ENCODE measurements around the gene SUGCT.

Gene SUGCT

GRCh38 chr7:40457776-40458480 lies 323.1 kb downstream of the SUGCT start:
- Histone ChIP-seq H2AK5ac (ENCODE audit: low read length) (no peak overlapping the region), H2BK12ac (ENCODE audit: low read length) (no peak overlapping the region), H3K27me3 (ENCODE audit: insufficient read depth, low read length) (no peaks in the 10 kb centered on the region), H3K4ac (ENCODE audit: low read depth, low read length) (no peak overlapping the region), H3K23ac (ENCODE audit: low read length) (no peak overlapping the region), H3K9ac (ENCODE audit: low read length) (no peak overlapping the region), H2AFZ (ENCODE audit: insufficient read depth, low read length, poor library complexity) (no peak overlapping the region), H4K8ac (ENCODE audit: low read depth, low read length) (no peak overlapping the region), H3K79me1 (ENCODE audit: low read length) (no peaks in the 10 kb centered on the region), H2BK120ac (ENCODE audit: insufficient read depth, low read length, poor library complexity) (no peak overlapping the region), H3K27ac (ENCODE audit: low read depth, low read length) (no peak overlapping the region), H3K36me3 (ENCODE audit: control insufficient read depth in 1 of 2, insufficient read depth in 2 of 2, low read length in 2 of 2) (no peaks in the 10 kb centered on the region), H2BK5ac (ENCODE audit: low read depth, low read length, poor library complexity) (no peak overlapping the region), H3K18ac (ENCODE audit: low read length) (no peak overlapping the region), H3K4me3 (ENCODE audit: low read depth, low read length) (no peak overlapping the region), H3K4me1 (ENCODE audit: control insufficient read depth in 1 of 2, insufficient read depth in 2 of 2, low read length in 2 of 2) (no peaks in the 10 kb centered on the region), H3K4me2 (ENCODE audit: low read length) (no peak overlapping the region), H3K9me3 (ENCODE audit: insufficient read depth, low read depth, low read length) (no peaks in the 10 kb centered on the region), H3K14ac (ENCODE audit: low read length) (no peak overlapping the region), H4K91ac (ENCODE audit: low read depth, low read length) (no peak overlapping the region), H4K12ac (ENCODE audit: low read depth, low read length) (no peak overlapping the region), H3K79me2 (ENCODE audit: control insufficient read depth, insufficient read depth, low read length, poor library complexity) (no peaks in the 10 kb centered on the region)
- WGBS (ENCODE audit: extremely low coverage, insufficient coverage, insufficient read length): no CpG with 5 or more reads among the region's 5 CpGs
- DNase-seq: no peak

GRCh38 chr7:40463446-40463845 lies 328.6 kb downstream of the SUGCT start:
- H2BK12ac ChIP-seq (ENCODE audit: low read length): no peak overlapping the region
- no peaks in the 10 kb centered on the region for H3K79me1 ChIP-seq (ENCODE audit: low read length)
- H2BK5ac ChIP-seq (ENCODE audit: low read depth, low read length, poor library complexity): no peak overlapping the region
- H2AK5ac ChIP-seq (ENCODE audit: low read length): no peak overlapping the region
- H4K91ac ChIP-seq (ENCODE audit: low read depth, low read length): no peak overlapping the region
- no peaks in the 10 kb centered on the region for H3K27me3 ChIP-seq (ENCODE audit: insufficient read depth, low read length)
- H2AFZ ChIP-seq (ENCODE audit: insufficient read depth, low read length, poor library complexity): no peak overlapping the region
- WGBS (ENCODE audit: extremely low coverage, insufficient coverage, insufficient read length): no CpG with 5 or more reads among the region's 4 CpGs
- no peak overlapping the region for H3K23ac ChIP-seq (ENCODE audit: low read length)
- H3K4me2 ChIP-seq (ENCODE audit: low read length): no peak overlapping the region
- H3K14ac ChIP-seq (ENCODE audit: low read length): no peak overlapping the region
- no peak overlapping the region for H3K18ac ChIP-seq (ENCODE audit: low read length)
- H3K79me2 ChIP-seq (ENCODE audit: control insufficient read depth, insufficient read depth, low read length, poor library complexity): no peaks in the 10 kb centered on the region
- H3K36me3 ChIP-seq (ENCODE audit: control insufficient read depth in 1 of 2, insufficient read depth in 2 of 2, low read length in 2 of 2): no peaks in the 10 kb centered on the region
- no peaks in the 10 kb centered on the region for H3K4me1 ChIP-seq (ENCODE audit: control insufficient read depth in 1 of 2, insufficient read depth in 2 of 2, low read length in 2 of 2)
- H3K4me3 ChIP-seq (ENCODE audit: low read depth, low read length): no peak overlapping the region
- H4K12ac ChIP-seq (ENCODE audit: low read depth, low read length): no peak overlapping the region
- no peak overlapping the region for H3K27ac ChIP-seq (ENCODE audit: low read depth, low read length)
- no peak overlapping the region for H4K8ac ChIP-seq (ENCODE audit: low read depth, low read length)
- DNase-seq: no peak
- H3K4ac ChIP-seq (ENCODE audit: low read depth, low read length): no peak overlapping the region
- no peaks in the 10 kb centered on the region for H3K9me3 ChIP-seq (ENCODE audit: insufficient read depth, low read depth, low read length)
- no peak overlapping the region for H2BK120ac ChIP-seq (ENCODE audit: insufficient read depth, low read length, poor library complexity)
- H3K9ac ChIP-seq (ENCODE audit: low read length): no peak overlapping the region

DNA sequence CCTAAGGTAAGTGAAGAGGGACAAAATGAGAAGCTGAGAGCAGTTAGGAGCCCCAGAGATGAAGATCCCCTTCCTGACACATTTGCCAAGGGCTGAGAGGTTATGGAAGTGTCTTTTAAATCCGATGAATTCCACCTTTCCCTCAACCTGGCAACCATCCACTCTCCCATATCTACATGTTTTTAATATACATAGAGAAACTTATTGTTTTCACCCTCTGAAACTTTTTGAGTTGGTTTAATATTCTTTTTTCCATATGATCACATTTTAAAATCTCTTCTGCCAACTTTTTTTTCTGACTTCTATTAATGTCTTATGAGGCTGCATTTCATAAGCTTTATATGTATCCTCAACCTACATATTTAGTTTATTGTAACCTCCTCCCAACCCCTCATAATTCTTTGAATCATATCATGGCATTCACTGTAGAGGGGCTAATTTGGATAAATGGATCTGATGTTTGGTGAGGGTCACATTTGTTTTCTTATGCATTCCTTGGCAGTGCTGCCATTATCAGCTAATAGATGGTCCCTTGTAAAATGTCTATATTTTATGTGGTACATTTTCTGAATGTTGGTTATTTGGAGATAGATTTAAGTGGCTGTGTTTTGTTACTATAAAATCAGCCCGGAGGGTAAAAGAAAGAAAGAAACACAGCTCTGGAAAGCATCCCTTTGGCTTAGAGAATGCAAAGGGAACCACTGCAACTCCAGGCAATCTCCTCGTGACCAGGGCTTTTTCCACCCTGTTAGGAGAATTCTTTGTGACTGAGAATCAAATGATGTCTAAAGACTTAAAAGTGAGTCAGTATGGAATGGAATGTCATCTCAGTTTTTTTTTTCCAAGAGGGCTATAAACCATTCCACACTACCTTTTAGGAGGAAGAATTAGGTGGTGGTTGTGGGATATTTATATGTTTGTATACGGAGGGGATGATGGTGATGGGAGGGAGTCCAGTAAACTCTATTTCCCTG lies 334.4 kb downstream of the SUGCT start:
- no peak overlapping the region for H3K27ac ChIP-seq (ENCODE audit: low read depth, low read length)
- H2BK120ac ChIP-seq (ENCODE audit: insufficient read depth, low read length, poor library complexity): no peak overlapping the region
- H3K79me2 ChIP-seq (ENCODE audit: control insufficient read depth, insufficient read depth, low read length, poor library complexity): no peaks in the 10 kb centered on the region
- H3K4me2 ChIP-seq (ENCODE audit: low read length): no peak overlapping the region
- H4K91ac ChIP-seq (ENCODE audit: low read depth, low read length): no peak overlapping the region
- no peak overlapping the region for H4K8ac ChIP-seq (ENCODE audit: low read depth, low read length)
- H3K14ac ChIP-seq (ENCODE audit: low read length): no peak overlapping the region
- no peak overlapping the region for H2AFZ ChIP-seq (ENCODE audit: insufficient read depth, low read length, poor library complexity)
- no peak overlapping the region for H2BK5ac ChIP-seq (ENCODE audit: low read depth, low read length, poor library complexity)
- peaks cover 3% of the 10 kb centered on the region for H3K79me1 ChIP-seq (ENCODE audit: low read length)
- H2AK5ac ChIP-seq (ENCODE audit: low read length): no peak overlapping the region
- no CpG with 5 or more reads among the region's 4 CpGs for WGBS (ENCODE audit: extremely low coverage, insufficient coverage, insufficient read length)
- H3K4me1 ChIP-seq (ENCODE audit: control insufficient read depth in 1 of 2, insufficient read depth in 2 of 2, low read length in 2 of 2): peaks cover 4% of the 10 kb centered on the region in 2 experiments
- no peak overlapping the region for H4K12ac ChIP-seq (ENCODE audit: low read depth, low read length)
- no peak overlapping the region for H3K4me3 ChIP-seq (ENCODE audit: low read depth, low read length)
- H2BK12ac ChIP-seq (ENCODE audit: low read length): no peak overlapping the region
- H3K9ac ChIP-seq (ENCODE audit: low read length): no peak overlapping the region
- H3K23ac ChIP-seq (ENCODE audit: low read length): no peak overlapping the region
- H3K27me3 ChIP-seq (ENCODE audit: insufficient read depth, low read length): no peaks in the 10 kb centered on the region
- peak in 1 of 2 donors; percentile 16 for DNase-seq
- no peak overlapping the region for H3K4ac ChIP-seq (ENCODE audit: low read depth, low read length)
- no peaks in the 10 kb centered on the region for H3K9me3 ChIP-seq (ENCODE audit: insufficient read depth, low read depth, low read length)
- no peaks in the 10 kb centered on the region for H3K36me3 ChIP-seq (ENCODE audit: control insufficient read depth in 1 of 2, insufficient read depth in 2 of 2, low read length in 2 of 2)
- H3K18ac ChIP-seq (ENCODE audit: low read length): no peak overlapping the region

DNA sequence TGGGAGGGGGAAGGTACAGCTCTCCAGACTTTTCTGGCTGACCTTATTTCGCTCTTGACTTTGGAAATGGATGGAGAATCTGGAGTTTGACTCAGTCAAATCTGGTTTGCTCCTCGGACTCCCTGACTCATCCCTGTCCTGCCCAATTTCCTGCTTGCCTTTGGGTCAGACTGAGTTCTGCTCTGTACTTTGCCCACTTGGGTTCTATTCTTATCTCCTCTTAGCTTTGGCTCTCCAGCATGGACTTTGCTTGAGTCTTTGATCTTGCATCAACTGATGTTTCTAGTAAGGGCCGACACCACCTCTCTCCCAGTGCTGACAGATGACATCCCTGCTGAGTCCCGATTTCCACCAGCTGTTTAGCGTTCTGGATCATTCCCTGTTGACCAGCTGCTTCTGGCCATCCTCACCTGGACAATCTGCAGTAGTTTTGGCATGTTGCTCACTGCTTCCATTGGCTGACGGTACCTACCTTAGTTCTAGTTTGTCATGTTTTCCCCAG lies 335.3 kb downstream of the SUGCT start:
- Histone ChIP-seq H3K9me3 (ENCODE audit: insufficient read depth, low read depth, low read length) (no peaks in the 10 kb centered on the region), H3K4me3 (ENCODE audit: low read depth, low read length) (no peak overlapping the region), H3K27ac (ENCODE audit: low read depth, low read length) (no peak overlapping the region), H3K9ac (ENCODE audit: low read length) (no peak overlapping the region), H4K91ac (ENCODE audit: low read depth, low read length) (peak overlapping the region; percentile 68), H3K23ac (ENCODE audit: low read length) (no peak overlapping the region), H3K14ac (ENCODE audit: low read length) (peak overlapping the region; percentile 24), H4K12ac (ENCODE audit: low read depth, low read length) (no peak overlapping the region), H3K4me2 (ENCODE audit: low read length) (no peak overlapping the region), H3K27me3 (ENCODE audit: insufficient read depth, low read length) (no peaks in the 10 kb centered on the region), H2BK5ac (ENCODE audit: low read depth, low read length, poor library complexity) (peak overlapping the region; percentile 21), H3K79me2 (ENCODE audit: control insufficient read depth, insufficient read depth, low read length, poor library complexity) (no peaks in the 10 kb centered on the region), H3K18ac (ENCODE audit: low read length) (no peak overlapping the region), H3K4ac (ENCODE audit: low read depth, low read length) (no peak overlapping the region), H2AFZ (ENCODE audit: insufficient read depth, low read length, poor library complexity) (no peak overlapping the region), H3K79me1 (ENCODE audit: low read length) (peaks cover 3% of the 10 kb centered on the region), H3K36me3 (ENCODE audit: control insufficient read depth in 1 of 2, insufficient read depth in 2 of 2, low read length in 2 of 2) (no peaks in the 10 kb centered on the region), H2AK5ac (ENCODE audit: low read length) (no peak overlapping the region), H2BK120ac (ENCODE audit: insufficient read depth, low read length, poor library complexity) (peak overlapping the region; percentile 59), H3K4me1 (ENCODE audit: control insufficient read depth in 1 of 2, insufficient read depth in 2 of 2, low read length in 2 of 2) (peaks cover 4% of the 10 kb centered on the region in 2 experiments), H4K8ac (ENCODE audit: low read depth, low read length) (no peak overlapping the region), H2BK12ac (ENCODE audit: low read length) (peak overlapping the region; percentile 11)
- no peak for DNase-seq
- WGBS (ENCODE audit: extremely low coverage, insufficient coverage, insufficient read length): no CpG with 5 or more reads among the region's 6 CpGs

All from trophoblast cell (in vitro differentiated cells and primary cell).